Fibroblast of skin of left quadriceps (primary cell): ENCODE data around the gene RASSF7.

ENCODE experiments used
- DNase-seq, 2 experiments: peaks; one replicate each; pipeline ENCODE4 v3.0.0-alpha.2; 2013; ENCODE audit warnings: low read depth in 2 of 2

Gene RASSF7

DNA sequence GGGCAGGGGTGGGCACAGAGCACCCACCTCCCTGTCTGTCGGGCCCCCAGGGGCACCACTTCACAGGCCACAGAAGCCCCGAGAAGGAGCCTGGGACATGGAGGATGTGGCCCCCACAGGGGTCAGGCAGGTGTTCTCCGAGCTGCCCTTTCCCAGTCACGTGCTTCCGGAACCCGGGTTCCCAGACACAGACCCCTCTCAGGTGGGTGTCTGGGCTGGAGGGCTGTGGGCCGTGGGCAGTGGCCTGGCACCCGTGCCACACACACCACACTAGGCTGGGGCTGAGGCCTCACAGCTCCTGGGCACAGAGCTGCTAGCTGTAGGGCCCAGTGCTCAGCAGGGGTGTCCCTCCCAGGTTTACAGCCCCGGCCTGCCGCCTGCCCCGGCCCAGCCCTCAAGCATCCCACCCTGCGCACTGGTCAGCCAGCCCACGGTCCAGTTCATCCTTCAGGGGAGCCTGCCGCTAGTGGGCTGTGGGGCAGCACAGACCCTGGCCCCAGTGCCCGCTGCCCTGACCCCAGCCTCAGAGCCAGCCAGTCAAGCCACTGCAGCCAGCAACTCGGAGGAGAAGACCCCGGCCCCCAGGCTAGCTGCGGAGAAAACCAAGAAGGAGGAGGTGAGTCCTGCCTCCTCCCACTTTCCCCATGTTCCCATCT, 49.5 kb downstream of the RASSF7 start:
- no peak for DNase-seq

DNA sequence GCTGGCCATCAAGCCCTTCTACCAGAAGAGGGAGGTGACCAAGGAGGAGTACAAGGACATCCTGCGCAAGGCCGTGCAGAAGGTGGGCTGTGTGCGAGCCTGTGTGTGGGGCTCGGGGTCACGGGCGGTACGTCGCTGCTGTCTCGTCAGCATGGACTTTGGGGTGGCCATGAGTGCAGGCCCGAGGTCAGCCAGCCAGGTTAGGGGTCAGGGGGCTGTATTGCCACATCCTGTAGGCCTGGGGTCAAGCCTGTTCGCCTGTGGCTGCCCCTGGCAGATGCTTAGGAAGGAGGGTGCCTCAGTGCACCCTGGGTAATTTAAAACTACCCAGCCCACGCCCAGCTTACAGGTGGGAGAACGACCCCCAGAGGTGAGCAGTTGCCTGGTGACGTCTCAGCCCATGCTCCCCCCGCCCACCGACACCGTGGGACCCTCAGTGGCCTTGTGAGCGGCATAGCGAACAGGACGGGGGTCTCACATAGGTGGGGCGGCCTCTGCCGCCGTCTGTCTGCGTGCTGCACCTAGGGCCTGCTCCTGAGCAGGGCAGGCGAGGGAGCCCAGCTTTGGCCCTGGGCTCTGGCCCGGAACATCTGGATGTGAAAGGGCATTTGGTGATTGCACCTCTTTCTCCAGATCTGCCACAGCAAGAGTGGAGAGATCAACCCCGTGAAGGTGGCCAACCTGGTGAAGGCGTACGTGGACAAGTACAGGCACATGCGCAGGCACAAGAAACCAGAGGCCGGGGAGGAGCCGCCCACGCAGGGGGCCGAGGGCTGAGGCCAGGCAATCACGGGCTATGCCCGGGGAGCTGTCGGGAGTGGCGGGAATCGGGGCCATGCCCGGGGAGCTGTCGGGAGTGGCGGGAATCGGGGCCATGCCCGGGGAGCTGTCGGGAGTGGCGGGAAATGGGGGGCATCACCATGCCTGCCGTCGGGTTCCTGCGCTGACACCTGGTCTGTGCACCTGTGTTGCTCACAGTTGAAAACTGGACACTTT, 50.5 kb downstream of the RASSF7 start:
- no peak for DNase-seq

- no peak for DNase-seq
These were observed 51.6 kb downstream of the RASSF7 start for GRCh38 chr11:612201-612960.

DNA sequence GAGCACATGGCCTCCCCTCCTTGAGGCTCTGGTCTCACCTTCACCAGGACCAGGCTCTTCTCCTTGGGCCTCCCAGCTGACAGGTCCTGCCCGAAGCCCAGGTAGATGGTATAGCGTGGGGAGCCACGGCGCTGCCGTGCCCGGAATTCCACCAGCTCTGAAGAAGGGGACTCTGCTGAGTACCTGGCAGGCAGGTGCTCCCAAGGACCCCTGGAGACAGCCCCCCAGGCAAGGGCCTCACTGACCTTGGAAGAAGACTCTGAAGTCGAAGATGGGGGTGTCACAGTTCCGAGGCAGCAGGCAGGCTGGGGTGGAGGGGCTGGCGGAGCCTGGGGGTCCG, 52.2 kb downstream of the RASSF7 start:
- no peak for DNase-seq

- peak; percentile 9 to 10 for DNase-seq
These were observed 52.7 kb downstream of the RASSF7 start for GRCh38 chr11:613369-613968.
